Ascending aorta (tissue), 2 donors: Measurements from ENCODE around the gene TEX51. TPM values are rescaled to one million over a fixed set of nuclear protein-coding genes. Genes with fewer than 3 reads are reported as not detected.

Experiments used
- DNase-seq, 2 donors: peaks; one replicate each; pipeline ENCODE4 v3.0.0-alpha.2; 2019; ENCODE audit warnings: low spot score in 2 of 2
- H3K27ac ChIP-seq, 2 donors: fragments of 200-600 bp; sonication (generic); one replicate each; pipeline ENCODE4 v1.5.1; 2016 to 2017; ENCODE audit warnings: mild to moderate bottlenecking in 1 of 2
- H3K27me3 ChIP-seq: fragments of 200-600 bp; sonication (generic); one replicate; pipeline ENCODE4 v1.5.1; 2017
- H3K36me3 ChIP-seq, 2 donors: fragments of 200-600 bp; sonication (generic); one replicate each; pipeline ENCODE4 v1.5.1; 2016
- H3K4me1 ChIP-seq, 2 donors: fragments of 200-600 bp; sonication (generic); one replicate each; pipeline ENCODE4 v1.5.1; 2016 to 2017; ENCODE audit warnings: mild to moderate bottlenecking in 1 of 2
- H3K4me3 ChIP-seq, 2 donors: fragments of 200-600 bp; sonication (generic); one replicate each; pipeline ENCODE4 v1.5.1; 2016 to 2017; ENCODE audit warnings: mild to moderate bottlenecking in 1 of 2
- H3K9me3 ChIP-seq, 2 donors: fragments of 200-600 bp; sonication (generic); one replicate each; pipeline ENCODE4 v1.5.1; 2016
- CTCF ChIP-seq, 3 experiments: fragments of 200-600 bp in 2 of 3; fragments of 450-650 bp in 1 of 3; sonication (generic) in 2 of 3; IDR thresholded peaks; one replicate each; pipeline ENCODE4 v1.5.1; 2016 to 2019; ENCODE audit warnings: antibody characterized with exemption in 3 of 3, mild to moderate bottlenecking in 1 of 3, moderate library complexity in 1 of 3
- intact Hi-C: fragments of 100-400 bp; cut with DNase I; formaldehyde crosslinking; loops from one replicate; pipeline ENCODE4 v1.15.1; 2023
- total RNA-seq: library from RNA; depleted of rRNA; stranded (reverse); fragments of >200 nt; gene quantifications from one replicate; pipeline ENCODE4 v1.1.0, GENCODE V29; 2016

The TEX51 gene
- total RNA-seq, 1 donor from 2014 or later = not detected

GRCh38 chr2:126879348-126880298 is 19.1 kb upstream of the TEX51 start:
- no peaks in the 10 kb centered on the region for H3K4me1 ChIP-seq
- H3K9me3 ChIP-seq = no peaks in the 10 kb centered on the region
- peak in 1 of 2 donors; percentile 33 for DNase-seq
- intact Hi-C loops = no loop called here
- H3K4me3 ChIP-seq = no peak overlapping the region
- H3K27me3 ChIP-seq = no peaks in the 10 kb centered on the region
- no peak overlapping the region for H3K27ac ChIP-seq
- H3K36me3 ChIP-seq = no peaks in the 10 kb centered on the region
- no peak for TF ChIP-seq CTCF (IDR thresholded peaks at IDR 0.05)

GRCh38 chr2:126880324-126880723 is 18.4 kb upstream of the TEX51 start:
- peak in 1 of 2 donors; percentile 19 for DNase-seq
- no peak for TF ChIP-seq CTCF (IDR thresholded peaks at IDR 0.05)
- Histone ChIP-seq H3K27me3 (no peaks in the 10 kb centered on the region), H3K4me3 (no peak overlapping the region), H3K4me1 (no peaks in the 10 kb centered on the region), H3K36me3 (no peaks in the 10 kb centered on the region), H3K9me3 (no peaks in the 10 kb centered on the region), H3K27ac (no peak overlapping the region)
- intact Hi-C loops = no loop called here

- H3K27me3 ChIP-seq = no peaks in the 10 kb centered on the region
- no peak overlapping the region for H3K4me3 ChIP-seq
- intact Hi-C loops = no loop called here
- no peaks in the 10 kb centered on the region for H3K9me3 ChIP-seq
- H3K36me3 ChIP-seq = no peaks in the 10 kb centered on the region
- TF ChIP-seq CTCF (IDR thresholded peaks at IDR 0.05) = no peak
- no peak overlapping the region for H3K27ac ChIP-seq
- no peaks in the 10 kb centered on the region for H3K4me1 ChIP-seq
- DNase-seq = no peak
Measured at GRCh38 chr2:126880817-126881216, 17.9 kb upstream of the TEX51 start.

- Histone ChIP-seq H3K9me3 (no peaks in the 10 kb centered on the region), H3K27ac (no peak overlapping the region), H3K36me3 (no peaks in the 10 kb centered on the region), H3K27me3 (no peaks in the 10 kb centered on the region), H3K4me3 (no peak overlapping the region), H3K4me1 (no peaks in the 10 kb centered on the region)
- TF ChIP-seq CTCF (IDR thresholded peaks at IDR 0.05) = no peak
- intact Hi-C loops = no loop called here
- peak in 1 of 2 donors; percentile 48 for DNase-seq
Measured at GRCh38 chr2:126881591-126881990, 17.1 kb upstream of the TEX51 start.

GRCh38 chr2:126882181-126882580 is 16.5 kb upstream of the TEX51 start:
- H3K9me3 ChIP-seq = no peaks in the 10 kb centered on the region
- no peaks in the 10 kb centered on the region for H3K4me1 ChIP-seq
- H3K27me3 ChIP-seq = no peaks in the 10 kb centered on the region
- H3K27ac ChIP-seq = no peak overlapping the region
- no peaks in the 10 kb centered on the region for H3K36me3 ChIP-seq
- intact Hi-C loops = no loop called here
- no peak overlapping the region for H3K4me3 ChIP-seq
- TF ChIP-seq CTCF (IDR thresholded peaks at IDR 0.05) = no peak
- DNase-seq = peak in 1 of 2 donors; percentile 24
